ENCODE data around the gene APLF. TPM values are rescaled to one million over a fixed set of nuclear protein-coding genes. Genes with fewer than 3 reads are reported as not detected.
A peak's percentile ranks its signal among the peaks of the same experiment; 100 is the strongest.

The APLF gene
- total RNA-seq, 1 donor from 2014 or later: 2.5 TPM

GRCh38 chr2:68464651-68465050, 2.7 kb upstream of the APLF start:
- peak overlapping the region; percentile 8 for H3K27ac Mint-ChIP-seq (ENCODE audit: unreplicated experiment)
- no peak overlapping the region for H3K4me3 Mint-ChIP-seq (ENCODE audit: unreplicated experiment)
- no peaks in the 10 kb centered on the region for H3K36me3 ChIP-seq (ENCODE audit: insufficient read depth, low read length)
- no peaks in the 10 kb centered on the region for H4K20me1 ChIP-seq (ENCODE audit: insufficient read depth, low read length)
- TF ChIP-seq, protein P1, sequence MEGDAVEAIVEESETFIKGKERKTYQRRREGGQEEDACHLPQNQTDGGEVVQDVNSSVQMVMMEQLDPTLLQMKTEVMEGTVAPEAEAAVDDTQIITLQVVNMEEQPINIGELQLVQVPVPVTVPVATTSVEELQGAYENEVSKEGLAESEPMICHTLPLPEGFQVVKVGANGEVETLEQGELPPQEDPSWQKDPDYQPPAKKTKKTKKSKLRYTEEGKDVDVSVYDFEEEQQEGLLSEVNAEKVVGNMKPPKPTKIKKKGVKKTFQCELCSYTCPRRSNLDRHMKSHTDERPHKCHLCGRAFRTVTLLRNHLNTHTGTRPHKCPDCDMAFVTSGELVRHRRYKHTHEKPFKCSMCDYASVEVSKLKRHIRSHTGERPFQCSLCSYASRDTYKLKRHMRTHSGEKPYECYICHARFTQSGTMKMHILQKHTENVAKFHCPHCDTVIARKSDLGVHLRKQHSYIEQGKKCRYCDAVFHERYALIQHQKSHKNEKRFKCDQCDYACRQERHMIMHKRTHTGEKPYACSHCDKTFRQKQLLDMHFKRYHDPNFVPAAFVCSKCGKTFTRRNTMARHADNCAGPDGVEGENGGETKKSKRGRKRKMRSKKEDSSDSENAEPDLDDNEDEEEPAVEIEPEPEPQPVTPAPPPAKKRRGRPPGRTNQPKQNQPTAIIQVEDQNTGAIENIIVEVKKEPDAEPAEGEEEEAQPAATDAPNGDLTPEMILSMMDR (IDR thresholded peaks at IDR 0.05; ENCODE audit: insufficient read depth, low read depth, low read length): no peak
- no peak for TF ChIP-seq EZH2 (IDR thresholded peaks at IDR 0.05; ENCODE audit: insufficient read depth, low read length)
- H3K36me3 Mint-ChIP-seq (ENCODE audit: low read depth, unreplicated experiment): no peaks in the 10 kb centered on the region
- H3K27ac ChIP-seq (ENCODE audit: low read depth, low read length): no peak overlapping the region
- H3K9me3 Mint-ChIP-seq (ENCODE audit: unreplicated experiment): no peaks in the 10 kb centered on the region
- H3K79me2 ChIP-seq (ENCODE audit: insufficient read depth, low read length): peaks cover 8% of the 10 kb centered on the region
- no peak overlapping the region for H3K4me2 ChIP-seq (ENCODE audit: low read length)
- H3K9me3 ChIP-seq (ENCODE audit: insufficient read depth, low read depth, low read length): no peaks in the 10 kb centered on the region
- no peaks in the 10 kb centered on the region for H3K27me3 Mint-ChIP-seq (ENCODE audit: low read depth, unreplicated experiment)
- no peaks in the 10 kb centered on the region for H3K27me3 ChIP-seq (ENCODE audit: insufficient read depth, low read length)
- H3K4me1 ChIP-seq (ENCODE audit: insufficient read depth, low read length): peaks cover 7% of the 10 kb centered on the region
- peaks cover 5% of the 10 kb centered on the region for H3K4me1 Mint-ChIP-seq (ENCODE audit: low read depth, unreplicated experiment)
- H3K9ac ChIP-seq (ENCODE audit: low read length): no peak overlapping the region
- FAIRE-seq: no peak
- DNase-seq (ENCODE audit: low read depth): no peak
- no peak overlapping the region for H2AFZ ChIP-seq (ENCODE audit: low read depth, low read length)
- no peak overlapping the region for H3K4me3 ChIP-seq (ENCODE audit: insufficient read depth, low read depth, low read length)

DNA sequence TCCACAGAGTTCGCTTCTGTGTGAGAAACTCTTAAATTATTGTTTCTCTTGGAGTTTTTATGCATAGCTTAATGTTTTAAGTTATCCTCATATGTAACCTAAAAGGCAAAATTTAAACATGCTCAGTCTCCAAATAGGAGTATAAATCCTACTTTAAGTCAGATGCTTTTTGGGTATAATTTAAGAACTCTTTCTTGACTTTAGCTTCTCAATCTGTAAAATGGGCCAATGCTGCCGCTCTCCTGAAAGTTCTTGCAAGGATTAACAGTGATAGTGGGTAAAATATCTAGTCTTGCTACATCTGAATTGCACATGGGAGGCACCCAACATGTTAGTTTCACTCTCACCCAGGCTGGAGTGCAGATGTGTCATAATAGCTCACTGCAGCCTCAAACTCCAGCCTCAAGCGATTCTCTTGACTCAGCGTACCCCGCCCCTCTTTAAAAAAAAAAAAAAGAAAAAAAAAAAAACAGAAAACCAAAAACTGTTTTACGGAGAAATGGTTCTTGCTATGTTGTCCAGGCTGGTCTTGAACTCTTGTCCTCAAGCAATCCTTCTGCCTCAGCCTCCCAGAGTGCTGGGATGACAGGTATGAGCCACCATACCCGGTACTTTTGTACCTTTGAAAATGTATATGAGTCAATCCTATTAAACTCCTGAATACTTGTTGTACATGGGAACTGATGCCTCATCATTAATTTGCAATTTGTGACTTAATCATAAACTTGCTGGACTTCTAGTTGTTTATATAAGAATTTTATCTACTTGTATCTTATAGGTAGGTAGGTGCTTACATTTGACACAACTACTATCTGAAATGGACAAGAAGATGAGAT, 2.1 kb upstream of the APLF start:
- no peak overlapping the region for H3K4me3 Mint-ChIP-seq (ENCODE audit: unreplicated experiment)
- no peaks in the 10 kb centered on the region for H4K20me1 ChIP-seq (ENCODE audit: insufficient read depth, low read length)
- H3K4me1 Mint-ChIP-seq (ENCODE audit: low read depth, unreplicated experiment): peaks cover 5% of the 10 kb centered on the region
- no peak overlapping the region for H3K27ac Mint-ChIP-seq (ENCODE audit: unreplicated experiment)
- FAIRE-seq (no peak), DNase-seq (ENCODE audit: low read depth) (no peak)
- H3K9ac ChIP-seq (ENCODE audit: low read length): no peak overlapping the region
- no peaks in the 10 kb centered on the region for H3K36me3 Mint-ChIP-seq (ENCODE audit: low read depth, unreplicated experiment)
- no peaks in the 10 kb centered on the region for H3K9me3 ChIP-seq (ENCODE audit: insufficient read depth, low read depth, low read length)
- no peak overlapping the region for H3K27ac ChIP-seq (ENCODE audit: low read depth, low read length)
- no peaks in the 10 kb centered on the region for H3K36me3 ChIP-seq (ENCODE audit: insufficient read depth, low read length)
- peaks cover 7% of the 10 kb centered on the region for H3K4me1 ChIP-seq (ENCODE audit: insufficient read depth, low read length)
- H3K9me3 Mint-ChIP-seq (ENCODE audit: unreplicated experiment): no peaks in the 10 kb centered on the region
- H3K79me2 ChIP-seq (ENCODE audit: insufficient read depth, low read length): peaks cover 8% of the 10 kb centered on the region
- no peak overlapping the region for H3K4me3 ChIP-seq (ENCODE audit: insufficient read depth, low read depth, low read length)
- no peak for TF ChIP-seq EZH2 (IDR thresholded peaks at IDR 0.05; ENCODE audit: insufficient read depth, low read length)
- TF ChIP-seq, protein P1 (IDR thresholded peaks at IDR 0.05; ENCODE audit: insufficient read depth, low read depth, low read length): no peak
- no peak overlapping the region for H3K4me2 ChIP-seq (ENCODE audit: low read length)
- H3K27me3 Mint-ChIP-seq (ENCODE audit: low read depth, unreplicated experiment): no peaks in the 10 kb centered on the region
- no peak overlapping the region for H2AFZ ChIP-seq (ENCODE audit: low read depth, low read length)
- no peaks in the 10 kb centered on the region for H3K27me3 ChIP-seq (ENCODE audit: insufficient read depth, low read length)

- no peaks in the 10 kb centered on the region for H3K27me3 ChIP-seq (ENCODE audit: insufficient read depth, low read length)
- H3K4me2 ChIP-seq (ENCODE audit: low read length): peak overlapping the region; percentile 98
- H3K79me2 ChIP-seq (ENCODE audit: insufficient read depth, low read length): peaks cover 11% of the 10 kb centered on the region
- H2AFZ ChIP-seq (ENCODE audit: low read depth, low read length): peak overlapping the region; percentile 99
- peak overlapping the region; percentile 94 for H3K4me3 ChIP-seq (ENCODE audit: insufficient read depth, low read depth, low read length)
- H3K9me3 ChIP-seq (ENCODE audit: insufficient read depth, low read depth, low read length): no peaks in the 10 kb centered on the region
- H3K36me3 ChIP-seq (ENCODE audit: insufficient read depth, low read length): no peaks in the 10 kb centered on the region
- Mint-ChIP-seq H3K4me1 (ENCODE audit: low read depth, unreplicated experiment) (peaks cover 5% of the 10 kb centered on the region), H3K4me3 (ENCODE audit: unreplicated experiment) (peak overlapping the region; percentile 99), H3K27ac (ENCODE audit: unreplicated experiment) (peak overlapping the region; percentile 94), H3K36me3 (ENCODE audit: low read depth, unreplicated experiment) (no peaks in the 10 kb centered on the region), H3K27me3 (ENCODE audit: low read depth, unreplicated experiment) (no peaks in the 10 kb centered on the region), H3K9me3 (ENCODE audit: unreplicated experiment) (no peaks in the 10 kb centered on the region)
- FAIRE-seq (no peak), DNase-seq (ENCODE audit: low read depth) (peak; percentile 89)
- H3K9ac ChIP-seq (ENCODE audit: low read length): peak overlapping the region; percentile 96
- H4K20me1 ChIP-seq (ENCODE audit: insufficient read depth, low read length): no peaks in the 10 kb centered on the region
- peak overlapping the region; percentile 90 for H3K27ac ChIP-seq (ENCODE audit: low read depth, low read length)
- peaks cover 7% of the 10 kb centered on the region for H3K4me1 ChIP-seq (ENCODE audit: insufficient read depth, low read length)
- TF ChIP-seq EZH2 (IDR thresholded peaks at IDR 0.05; ENCODE audit: insufficient read depth, low read length): no peak
- TF ChIP-seq, protein P1 (IDR thresholded peaks at IDR 0.05; ENCODE audit: insufficient read depth, low read depth, low read length): peak; percentile 10
Measured at GRCh38 chr2:68466361-68466777, 1.0 kb upstream of the APLF start.
